Stimulated activated CD8-positive, alpha-beta memory T cell treated with anti-CD3 and anti-CD28 coated beads, Interleukin-12 subunit alpha, Interleukin-12 subunit beta, amount 100 ng/mL, for 1 hour (primary cell): ENCODE measurements around the gene NRXN3.

Experiments
- DNase-seq: peaks from one replicate; pipeline ENCODE4 v3.0.0-alpha.2; 2020; ENCODE audit warnings: low read depth

The NRXN3 gene

DNA sequence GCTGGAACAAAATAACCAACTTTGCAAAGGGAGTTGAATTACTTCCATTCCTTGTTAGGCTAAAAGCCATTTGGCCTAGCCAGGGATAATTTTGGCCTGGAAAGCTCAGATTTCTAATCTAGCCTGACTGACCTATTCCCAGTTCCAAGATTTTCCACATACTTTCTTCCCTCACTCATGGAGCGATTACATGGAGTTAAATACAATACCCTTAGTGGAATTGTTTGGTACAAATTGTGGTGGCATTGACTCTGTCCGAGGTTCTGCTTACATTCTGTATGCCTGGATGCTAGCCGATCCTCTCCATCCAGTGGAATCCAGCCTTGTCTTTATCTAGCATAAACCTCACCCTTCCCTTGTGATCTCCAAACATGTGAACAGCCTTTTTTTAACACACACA, 1076.0 kb downstream of the NRXN3 start:
- DNase-seq = no peak

- DNase-seq = no peak
Measured at GRCh38 chr14:79248126-79248525, 1078.0 kb downstream of the NRXN3 start.

DNA sequence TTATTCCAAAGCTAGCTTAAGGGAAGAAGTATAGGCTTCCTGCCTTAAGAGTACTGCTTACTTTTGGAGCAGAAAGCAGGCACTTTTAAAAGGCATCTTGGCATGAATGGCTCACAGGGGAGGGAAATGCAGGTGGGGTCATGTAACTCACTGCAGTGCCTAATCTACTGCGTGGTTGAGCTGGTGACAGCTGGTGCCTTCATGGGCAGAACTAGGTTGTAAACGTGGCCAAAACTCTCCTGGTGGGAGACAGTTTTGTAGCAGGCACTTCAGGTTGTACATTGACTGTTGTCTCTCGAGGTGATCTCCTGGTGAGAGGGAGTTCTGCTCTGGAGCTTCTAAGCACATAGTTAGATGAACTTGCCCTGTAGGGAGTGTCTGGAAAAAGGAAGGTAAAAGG, 1078.6 kb downstream of the NRXN3 start:
- no peak for DNase-seq

GRCh38 chr14:79251278-79251677, 1081.1 kb downstream of the NRXN3 start:
- DNase-seq = no peak

DNA sequence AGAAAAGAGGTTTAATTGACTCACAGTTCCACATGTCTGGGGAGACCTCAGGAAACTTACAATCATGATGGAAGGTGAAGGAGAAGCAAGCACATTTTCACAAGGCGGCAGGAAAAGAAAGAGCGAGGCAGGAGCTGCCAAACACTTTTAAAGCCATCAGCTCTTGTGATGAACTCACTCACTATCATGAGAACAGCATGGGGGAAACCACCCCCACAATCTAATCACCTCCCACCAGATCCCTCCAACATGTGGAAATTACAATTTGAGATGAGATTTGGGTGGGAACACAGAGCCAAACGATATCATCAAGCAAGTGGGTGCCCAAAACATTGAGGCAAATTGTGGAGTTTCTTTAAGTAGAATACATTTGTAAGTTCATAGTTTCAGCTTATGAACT, 1083.4 kb downstream of the NRXN3 start:
- no peak for DNase-seq

DNA sequence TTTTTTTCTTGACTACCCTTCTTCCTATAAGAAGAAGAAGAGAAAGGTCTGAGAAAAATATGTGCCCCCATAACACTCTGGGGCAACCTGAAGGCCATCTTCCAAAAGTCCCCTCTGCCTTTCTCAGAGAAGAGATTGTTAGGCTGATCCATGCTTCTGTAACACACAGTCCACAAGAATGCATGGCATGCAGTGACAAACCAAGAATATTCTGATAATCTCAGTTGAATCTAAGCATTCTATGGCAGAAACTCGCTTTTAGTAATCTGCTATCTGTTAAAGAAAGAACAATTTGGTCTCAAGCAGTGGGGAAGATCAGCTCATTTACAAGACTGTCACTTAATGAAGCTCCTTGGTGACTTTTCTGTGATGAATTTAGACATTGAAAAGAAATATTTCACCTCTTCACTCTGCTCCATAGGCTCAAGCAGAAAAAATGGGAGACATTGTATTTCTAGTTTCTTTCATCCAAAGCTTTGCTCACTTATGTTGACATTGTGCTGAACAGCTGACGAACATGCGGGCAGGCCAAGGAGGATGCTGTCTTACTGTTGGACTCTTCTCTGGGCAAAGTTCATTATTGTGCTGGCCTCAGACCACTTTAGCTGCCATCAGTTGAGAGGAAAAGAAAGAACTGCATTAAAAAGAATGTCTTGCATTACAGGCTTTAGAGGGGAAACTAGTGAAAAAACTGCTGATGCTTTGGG, 1084.0 kb downstream of the NRXN3 start:
- no peak for DNase-seq

DNA sequence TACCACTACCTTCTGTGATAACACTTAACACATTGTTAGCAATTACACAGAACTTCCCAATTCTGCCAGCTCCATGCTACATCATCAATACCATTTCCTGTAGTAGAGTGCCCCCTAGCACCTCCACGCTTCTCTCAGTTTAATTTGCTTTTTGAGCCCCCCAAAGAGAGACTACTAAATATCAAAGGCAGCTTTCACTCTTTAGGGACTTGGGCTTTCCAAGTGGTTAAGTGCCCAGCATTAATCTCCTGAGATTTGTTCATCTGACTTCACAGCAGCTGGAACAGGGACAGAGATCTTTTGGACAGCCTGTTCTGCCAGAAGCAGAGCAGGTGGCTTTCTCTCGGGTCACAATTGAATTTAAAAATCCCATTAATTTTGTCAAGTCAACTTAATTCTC, 1086.2 kb downstream of the NRXN3 start:
- no peak for DNase-seq

GRCh38 chr14:79260406-79260805, 1090.2 kb downstream of the NRXN3 start:
- no peak for DNase-seq

DNA sequence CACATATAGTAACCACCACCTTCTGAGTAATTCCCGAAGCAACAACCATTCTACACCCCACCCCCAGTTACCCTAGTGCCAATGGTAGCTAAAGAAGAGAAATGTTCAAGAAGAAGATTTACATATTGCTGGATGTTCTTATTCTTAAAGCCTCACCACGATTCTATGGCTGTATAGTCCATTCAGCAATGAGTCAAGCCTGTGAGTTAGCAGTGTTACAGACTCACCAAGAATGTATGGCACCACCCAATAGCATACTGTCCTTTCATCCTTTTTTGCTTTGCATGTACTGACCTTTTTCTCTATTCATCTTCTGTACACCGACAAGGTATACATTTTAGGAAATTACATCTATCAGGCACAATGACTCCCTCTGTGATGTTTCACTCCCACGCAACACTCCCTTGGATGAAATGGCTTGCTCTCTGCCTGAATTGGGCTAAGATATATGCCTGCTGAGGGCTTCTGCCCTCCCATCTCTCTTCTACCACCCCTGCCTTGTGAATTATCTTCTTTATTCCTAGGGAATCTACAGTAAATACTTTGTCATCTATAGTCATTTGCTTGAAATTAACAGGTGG, 1095.3 kb downstream of the NRXN3 start:
- no peak for DNase-seq

GRCh38 chr14:79270361-79270760, 1100.2 kb downstream of the NRXN3 start:
- DNase-seq = no peak

DNA sequence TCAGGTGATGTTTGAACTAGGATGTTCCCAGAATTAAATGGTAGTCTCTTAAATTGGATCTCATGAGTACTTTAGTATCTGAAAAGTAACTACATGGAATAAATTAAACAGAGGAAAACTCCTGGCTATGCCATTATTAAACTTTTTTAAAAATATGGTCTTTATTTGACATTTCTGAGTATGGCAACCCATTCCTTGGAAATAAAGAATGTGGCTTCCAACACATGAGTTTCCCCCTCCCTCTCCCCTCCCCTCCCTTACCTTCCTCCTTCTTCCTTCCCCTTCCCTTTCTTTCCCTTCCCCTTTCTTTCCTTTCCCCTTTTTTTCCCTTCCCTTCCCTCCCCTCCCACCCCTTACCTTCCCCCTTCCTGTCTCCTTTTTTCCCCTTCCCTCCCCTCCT, 1100.9 kb downstream of the NRXN3 start:
- DNase-seq = no peak

DNA sequence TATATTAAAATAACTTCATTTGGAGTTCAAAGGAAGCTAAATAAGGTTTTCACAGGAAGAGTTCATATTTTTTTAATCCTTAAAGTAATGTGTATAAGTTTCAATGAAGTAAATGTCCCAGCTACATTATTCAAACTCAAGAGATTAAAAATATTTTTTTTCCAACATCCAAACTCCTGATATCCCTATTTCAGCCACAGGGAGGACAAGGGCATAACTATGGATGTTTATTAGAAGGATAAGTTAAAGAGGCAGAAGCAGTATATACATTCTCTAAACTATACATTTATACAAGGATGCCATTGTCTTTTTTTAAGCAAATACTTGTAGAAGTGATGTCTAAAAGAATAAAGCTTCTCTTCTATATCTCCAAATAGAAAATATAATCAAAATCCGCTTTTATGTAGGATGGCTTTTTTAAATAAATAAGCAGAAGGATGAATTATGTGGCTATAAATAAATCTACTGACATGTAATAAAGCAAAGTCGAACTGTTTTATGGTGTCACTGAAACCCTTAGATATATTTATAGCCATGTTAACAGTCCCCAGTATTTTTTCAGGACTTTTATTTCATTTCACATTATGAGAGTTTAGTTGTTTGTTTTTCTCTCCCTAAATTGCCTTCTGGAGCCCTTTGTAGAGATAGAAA, 1104.6 kb downstream of the NRXN3 start:
- DNase-seq = no peak

- DNase-seq = no peak
Measured at GRCh38 chr14:79275292-79275655, 1105.1 kb downstream of the NRXN3 start.

GRCh38 chr14:79278286-79278797, 1108.2 kb downstream of the NRXN3 start:
- no peak for DNase-seq

DNA sequence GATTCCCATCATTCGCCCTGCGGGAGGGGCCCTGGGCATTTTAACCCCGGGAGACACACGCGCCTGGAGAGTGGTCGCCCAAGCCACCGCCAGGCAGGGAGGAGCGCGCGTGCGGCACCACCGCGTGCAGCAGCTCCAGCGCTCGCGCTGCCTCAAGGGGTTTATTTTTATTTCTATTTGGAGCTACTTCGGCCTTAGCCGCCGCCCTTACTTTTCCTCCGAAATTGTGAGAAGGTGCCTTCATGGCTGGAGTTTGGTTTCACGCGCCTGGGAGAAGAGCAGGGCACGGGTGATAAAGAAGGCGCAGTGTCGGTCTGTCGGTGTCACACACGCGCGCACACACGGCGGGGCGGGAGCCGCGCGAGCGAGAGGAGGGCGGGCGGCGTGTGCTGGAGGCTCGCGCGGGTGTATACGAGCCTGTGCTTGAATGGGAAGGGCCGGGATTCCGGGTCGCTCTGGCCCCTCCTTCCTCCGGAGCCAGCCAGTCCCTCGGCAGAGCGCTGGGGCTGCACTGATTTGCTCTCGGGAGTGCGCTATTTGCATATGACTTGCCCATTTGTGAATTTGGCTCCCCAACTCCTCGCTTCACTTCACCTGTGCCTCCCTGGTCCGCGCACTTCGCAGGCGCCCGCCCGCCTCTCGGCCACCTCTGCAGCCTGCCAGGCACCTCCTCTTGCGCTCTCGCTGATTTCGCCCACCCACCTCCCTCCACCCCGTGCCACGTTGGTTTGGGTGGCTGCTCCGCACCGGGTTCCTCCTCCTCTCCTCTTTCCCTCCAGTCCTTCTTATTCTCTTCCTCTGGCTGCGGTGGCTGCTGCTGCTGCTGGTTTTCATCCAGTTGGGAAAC, 1108.8 kb downstream of the NRXN3 start:
- no peak for DNase-seq

- DNase-seq = no peak
Measured at GRCh38 chr14:79279645-79280597, 1109.7 kb downstream of the NRXN3 start.

DNA sequence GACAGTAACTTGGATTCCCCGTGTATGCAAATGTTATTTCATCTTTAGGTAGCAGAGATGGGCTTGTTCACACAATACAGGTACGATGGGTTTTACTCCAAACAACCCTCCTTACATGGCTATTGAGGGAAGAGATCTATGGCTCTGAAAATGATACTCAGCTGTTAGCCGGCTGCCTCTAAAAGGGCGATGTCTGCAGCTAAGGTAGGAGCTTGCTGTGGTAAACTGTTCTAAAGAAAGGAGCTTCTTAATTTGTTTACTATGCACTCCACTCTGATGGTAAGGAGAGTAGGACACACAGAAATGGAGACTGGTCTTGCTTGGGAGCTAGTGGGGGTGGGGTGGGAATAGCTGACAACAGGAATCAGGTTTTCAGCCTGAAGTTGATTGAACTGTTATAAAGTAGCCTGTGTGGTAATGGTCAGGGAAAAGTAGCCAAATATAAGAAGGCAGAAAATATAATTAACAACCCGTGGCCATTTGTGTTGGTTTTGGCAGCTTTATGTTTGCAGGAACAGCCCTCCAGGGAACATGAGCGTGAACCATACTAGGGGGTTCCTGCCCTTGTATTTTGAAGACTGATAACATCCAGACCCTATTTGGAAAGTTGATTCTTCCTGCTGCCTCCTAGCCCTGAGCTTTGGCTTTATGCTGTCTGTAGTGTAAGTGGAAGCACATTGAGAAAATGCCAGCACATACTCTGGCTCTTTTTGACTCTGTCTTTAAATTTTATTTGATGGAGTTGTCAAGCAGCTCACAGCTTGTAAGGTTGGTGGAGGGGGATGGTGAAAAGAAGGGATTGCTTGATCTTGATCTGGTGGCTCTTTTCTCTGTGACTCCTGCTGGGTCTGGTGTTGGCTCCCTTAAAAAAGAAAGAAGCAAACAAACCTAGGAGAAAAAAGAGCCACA, 1111.3 kb downstream of the NRXN3 start:
- DNase-seq = no peak

DNA sequence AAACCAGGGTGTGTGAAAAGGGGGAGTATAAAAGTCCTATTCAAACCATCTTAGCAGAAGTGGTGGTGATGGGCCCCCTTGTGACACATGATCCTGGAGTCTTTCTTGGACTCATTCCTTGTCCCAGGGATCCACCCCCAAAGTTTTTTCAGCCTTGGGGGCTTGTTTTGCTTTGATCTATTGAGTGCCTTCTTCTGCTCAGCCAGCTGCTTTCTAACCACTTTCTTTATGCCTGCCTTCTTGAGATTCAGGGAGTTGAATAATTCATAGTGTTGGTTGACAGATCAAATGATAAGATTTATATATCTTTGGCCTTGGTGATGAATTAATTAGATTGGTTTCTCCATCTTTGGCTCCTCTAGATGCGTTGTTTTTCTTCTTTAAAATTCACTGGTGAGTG, 1114.4 kb downstream of the NRXN3 start:
- no peak for DNase-seq

GRCh38 chr14:79285263-79285662, 1115.1 kb downstream of the NRXN3 start:
- DNase-seq = no peak

DNA sequence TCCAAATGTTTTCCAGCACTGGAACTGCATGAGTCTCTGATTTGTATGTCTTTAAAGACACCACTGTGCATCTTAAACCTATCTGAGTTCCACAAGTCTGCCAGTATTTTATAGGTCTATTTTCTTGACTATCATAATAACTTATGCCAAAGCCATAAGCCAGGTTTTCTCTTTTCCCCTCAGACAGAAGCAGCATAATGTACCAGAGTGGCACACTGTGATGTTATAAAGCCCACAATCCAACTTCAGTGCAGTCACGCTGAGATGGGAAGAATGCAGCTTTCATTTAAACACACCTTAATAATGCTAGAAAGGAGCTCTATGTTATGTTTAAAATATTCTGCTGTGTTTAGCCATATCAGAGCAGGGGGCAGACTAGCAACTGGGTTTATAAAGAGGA, 1117.8 kb downstream of the NRXN3 start:
- no peak for DNase-seq
